WTC11 (cell line): Measurements from ENCODE around the gene NPAS3.

Source experiments
- ATF6 ChIP-seq: sonication (generic); formaldehyde crosslinking; IDR thresholded peaks from 2 replicates; pipeline ENCODE4 v1.8.1; 2023; ENCODE audit warnings: mild to moderate bottlenecking, missing genetic modification reagents
- CTCF ChIP-seq: fragments of 200-600 bp; IDR thresholded peaks from 2 replicates; pipeline ENCODE4 v1.8.0; 2022; ENCODE audit warnings: antibody characterized with exemption
- ELF4 ChIP-seq: sonication (generic); formaldehyde crosslinking; IDR thresholded peaks from 2 replicates; pipeline ENCODE4 v1.8.1; 2022; ENCODE audit warnings: low read depth, mild to moderate bottlenecking, moderate library complexity, missing genetic modification reagents
- MAX ChIP-seq: sonication (generic); formaldehyde crosslinking; IDR thresholded peaks from 2 replicates; pipeline ENCODE4 v1.8.0; 2022; ENCODE audit warnings: mild to moderate bottlenecking, missing genetic modification reagents
- NFYB ChIP-seq: sonication (generic); formaldehyde crosslinking; conservative IDR thresholded peaks from 2 replicates; pipeline ENCODE4 v1.8.0; 2022; ENCODE audit warnings: low read depth, missing genetic modification reagents
- SOX15 ChIP-seq: fragments of 250-450 bp; sonication (Bioruptor Pico); IDR thresholded peaks from 2 replicates; pipeline ENCODE4 v1.9.0; 2021; ENCODE audit warnings: mild to moderate bottlenecking
- SP1 ChIP-seq: sonication (generic); formaldehyde crosslinking; conservative IDR thresholded peaks from 2 replicates; pipeline ENCODE4 v1.8.1; 2022; ENCODE audit warnings: missing genetic modification reagents
- USF2 ChIP-seq: sonication (generic); formaldehyde crosslinking; IDR thresholded peaks from 2 replicates; pipeline ENCODE4 v1.8.1; 2023; ENCODE audit warnings: mild to moderate bottlenecking, missing genetic modification reagents, moderate library complexity
- ZBTB43 ChIP-seq: sonication (generic); formaldehyde crosslinking; IDR thresholded peaks from 2 replicates; pipeline ENCODE4 v1.8.1; 2023; ENCODE audit warnings: mild to moderate bottlenecking, missing genetic modification reagents
- ZNF281 ChIP-seq: sonication (generic); formaldehyde crosslinking; IDR thresholded peaks from 2 replicates; pipeline ENCODE4 v1.8.0; 2023; ENCODE audit warnings: mild to moderate bottlenecking, missing genetic modification reagents

- TF ChIP-seq CTCF = no peak
- TF ChIP-seq ZBTB43 (CRISPR knock-in tag) = no peak
- TF ChIP-seq MAX = no peak
- no peak for TF ChIP-seq NFYB (CRISPR knock-in tag)
- no peak for TF ChIP-seq ZNF281 (CRISPR knock-in tag)
- no peak for TF ChIP-seq SP1 (CRISPR knock-in tag)
- TF ChIP-seq ATF6 = no peak
- no peak for TF ChIP-seq USF2 (CRISPR knock-in tag)
- no peak for TF ChIP-seq SOX15 (CRISPR knock-in tag)
- no peak for TF ChIP-seq ELF4 (CRISPR knock-in tag)
Measured at GRCh38 chr14:33450416-33450815, 511.7 kb downstream of the NPAS3 start.
